ENCODE results near the gene SRSF11. TPM values are rescaled to one million over a fixed set of nuclear protein-coding genes. Genes with fewer than 3 reads are reported as not detected.
A peak's percentile ranks its signal among the peaks of the same experiment; 100 is the strongest.
"Not testable (repeated sequence)": the region's sequence is repeated elsewhere in the genome, so short reads cannot be mapped to it uniquely, and the experiment has no call there.

The SRSF11 gene
- total RNA-seq, 2 donors from 2014 or later: 165 to 218 TPM

DNA sequence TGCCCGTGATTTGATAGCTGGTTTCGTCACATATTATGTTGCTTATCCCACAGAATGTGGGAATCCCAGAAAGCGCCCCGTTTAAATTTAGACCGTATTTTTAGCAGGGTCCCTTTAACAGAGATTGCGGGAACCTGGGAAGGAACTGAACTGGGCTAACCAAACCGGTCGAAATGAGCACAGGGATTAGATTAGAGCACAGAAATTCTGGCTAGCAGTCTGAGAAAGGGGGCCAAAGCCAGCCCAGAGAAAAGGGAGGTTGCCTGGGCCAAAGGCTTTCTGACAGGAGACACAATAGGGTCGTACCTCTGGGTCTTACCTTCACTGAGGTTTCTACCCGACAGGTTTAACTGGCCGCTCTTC, 16.1 kb upstream of the SRSF11 start:
- H3K27ac Mint-ChIP-seq: peak overlapping the region; percentile 97 to 99
- DNase-seq (ENCODE audit: low spot score) (no peak), ATAC-seq (peak in 1 of 2 donors; percentile 63)
- H3K4me1 Mint-ChIP-seq (ENCODE audit: low read depth in 2 of 2): peaks cover 36 to 51% of the 10 kb centered on the region in 2 donors
- H3K4me3 Mint-ChIP-seq: peak overlapping the region; percentile 92
- H3K27me3 Mint-ChIP-seq: no peaks in the 10 kb centered on the region
- no peaks in the 10 kb centered on the region for H3K36me3 Mint-ChIP-seq
- H3K9me3 Mint-ChIP-seq: no peaks in the 10 kb centered on the region

DNA sequence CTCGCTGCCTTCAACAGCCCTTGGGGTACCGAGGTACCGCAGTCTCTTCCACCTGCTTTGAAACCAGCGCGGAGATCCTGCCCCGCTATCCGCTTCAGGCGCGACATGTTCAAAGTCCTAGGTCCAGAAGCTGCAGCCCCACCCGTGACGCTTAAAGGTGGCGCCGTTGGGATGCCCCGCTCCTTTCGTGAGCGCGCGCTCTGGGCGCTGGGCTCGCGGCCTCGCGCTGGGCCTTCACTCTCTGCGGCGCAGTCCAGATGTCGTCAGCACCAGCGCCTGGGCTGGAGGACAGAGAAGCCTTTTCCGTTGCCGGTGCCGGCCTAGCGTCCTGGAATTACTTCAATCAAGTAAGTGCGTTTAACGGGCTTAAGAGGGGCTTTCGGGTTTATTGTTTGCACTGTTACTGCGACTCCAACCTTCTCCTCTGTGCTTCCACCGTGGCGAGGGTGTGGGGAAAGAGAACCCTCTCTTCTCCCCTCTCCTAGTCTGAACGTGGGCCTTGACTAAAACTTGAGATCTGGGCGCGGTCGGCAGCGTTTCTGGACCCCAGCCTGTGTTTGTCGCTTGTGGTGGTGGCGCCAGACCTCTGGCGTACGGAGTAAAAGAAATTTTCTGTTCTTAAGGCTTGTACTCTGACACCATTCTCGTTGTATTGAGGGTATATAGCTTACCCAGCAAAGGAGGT, 15.6 kb upstream of the SRSF11 start, which contains the start of gene LRRC40:
Gene LRRC40 (minus strand): TSS at position 146 of the 685 bp plus-strand sequence. CDS start 39 bp downstream, at position 107.
- Mint-ChIP-seq H3K4me1 (ENCODE audit: low read depth in 2 of 2) (peaks cover 35 to 47% of the 10 kb centered on the region in 2 donors), H3K36me3 (no peaks in the 10 kb centered on the region), H3K9me3 (no peaks in the 10 kb centered on the region), H3K27ac (peak within 1 kb of the TSS; percentile 97 to 99), H3K27me3 (no peaks in the 10 kb centered on the region), H3K4me3 (peak within 1 kb of the TSS; percentile 92)
- peak; percentile 96 for DNase-seq (ENCODE audit: low spot score)
- ATAC-seq: peak; percentile 99 to 100

DNA sequence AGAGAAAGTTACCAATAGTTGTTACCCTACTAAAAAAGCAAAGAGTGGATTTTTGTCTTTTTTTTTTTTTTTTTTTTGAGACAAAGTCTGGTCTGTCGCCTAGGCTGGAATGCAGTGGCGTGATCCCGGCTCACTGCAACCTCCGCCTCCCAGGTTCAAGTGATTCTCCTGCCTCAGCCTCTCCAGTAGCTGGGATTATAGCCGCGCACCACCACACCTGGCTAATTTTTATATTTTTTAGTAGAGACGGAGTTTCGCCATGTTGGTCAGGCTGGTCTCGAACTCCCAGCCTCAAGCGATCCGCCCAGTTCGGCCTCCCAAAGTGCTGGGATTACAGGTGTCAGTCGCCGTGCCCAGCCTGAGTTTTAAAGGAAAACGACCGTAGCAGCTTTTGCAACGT, 14.3 kb upstream of the SRSF11 start:
- Mint-ChIP-seq H3K27ac (peak overlapping the region; percentile 97 to 99), H3K4me3 (peak overlapping the region; percentile 92), H3K4me1 (ENCODE audit: low read depth in 2 of 2) (peaks cover 35 to 45% of the 10 kb centered on the region in 2 donors)
- H3K27me3 Mint-ChIP-seq; H3K36me3 Mint-ChIP-seq; DNase-seq (ENCODE audit: low spot score); H3K9me3 Mint-ChIP-seq; ATAC-seq: not testable (repeated sequence)

GRCh38 chr1:70207492-70207891, 13.7 kb upstream of the SRSF11 start:
- Mint-ChIP-seq H3K4me3 (peak overlapping the region; percentile 92), H3K4me1 (ENCODE audit: low read depth in 2 of 2) (peaks cover 31 to 40% of the 10 kb centered on the region in 2 donors), H3K27me3 (no peaks in the 10 kb centered on the region), H3K36me3 (no peaks in the 10 kb centered on the region), H3K9me3 (no peaks in the 10 kb centered on the region), H3K27ac (peak overlapping the region; percentile 97 to 99)
- DNase-seq (ENCODE audit: low spot score): no peak
- ATAC-seq: no peak

- Mint-ChIP-seq H3K27me3 (no peaks in the 10 kb centered on the region), H3K36me3 (no peaks in the 10 kb centered on the region), H3K27ac (peak overlapping the region; percentile 97 to 99), H3K4me3 (no peak overlapping the region), H3K4me1 (ENCODE audit: low read depth in 2 of 2) (peaks cover 27 to 39% of the 10 kb centered on the region in 2 donors), H3K9me3 (no peaks in the 10 kb centered on the region)
- DNase-seq (ENCODE audit: low spot score) (no peak), ATAC-seq (no peak)
Measured at GRCh38 chr1:70208292-70208691, 12.9 kb upstream of the SRSF11 start.

DNA sequence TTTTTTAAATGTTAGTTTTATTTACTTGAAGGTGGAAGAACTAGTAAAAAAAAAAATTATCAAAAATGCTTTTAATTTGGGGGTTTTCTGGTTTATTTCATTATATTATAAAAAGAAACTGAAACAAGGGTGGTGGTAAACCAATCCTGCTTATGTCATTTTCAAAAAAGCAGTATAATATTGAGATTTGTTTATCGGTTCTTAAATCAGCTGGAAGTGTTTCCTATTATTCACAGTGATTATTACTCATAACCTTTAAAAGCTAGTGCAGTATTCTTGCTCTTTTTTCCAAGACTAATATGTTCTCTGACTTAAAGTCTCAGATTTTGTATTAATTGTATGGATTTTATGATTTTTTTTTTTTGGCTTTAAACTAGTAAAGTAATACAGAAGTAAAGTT, 10.4 kb upstream of the SRSF11 start:
- H3K36me3 Mint-ChIP-seq: no peaks in the 10 kb centered on the region
- H3K4me3 Mint-ChIP-seq: no peak overlapping the region
- no peaks in the 10 kb centered on the region for H3K9me3 Mint-ChIP-seq
- DNase-seq (ENCODE audit: low spot score): no peak
- ATAC-seq: no peak
- H3K27ac Mint-ChIP-seq: no peak overlapping the region
- H3K4me1 Mint-ChIP-seq (ENCODE audit: low read depth in 2 of 2): peaks cover 15 to 24% of the 10 kb centered on the region in 2 donors
- no peaks in the 10 kb centered on the region for H3K27me3 Mint-ChIP-seq

GRCh38 chr1:70211541-70211940, 9.6 kb upstream of the SRSF11 start:
- Mint-ChIP-seq H3K4me1 (ENCODE audit: low read depth in 2 of 2) (peaks cover 15 to 24% of the 10 kb centered on the region in 2 donors), H3K4me3 (no peak overlapping the region), H3K9me3 (no peaks in the 10 kb centered on the region), H3K27ac (no peak overlapping the region), H3K36me3 (no peaks in the 10 kb centered on the region), H3K27me3 (no peaks in the 10 kb centered on the region)
- no peak for ATAC-seq
- DNase-seq (ENCODE audit: low spot score): no peak

GRCh38 chr1:70220015-70220414, 1.2 kb upstream of the SRSF11 start:
- H3K4me1 Mint-ChIP-seq (ENCODE audit: low read depth in 2 of 2): peaks cover 32 to 46% of the 10 kb centered on the region in 2 donors
- ATAC-seq (no peak), DNase-seq (ENCODE audit: low spot score) (no peak)

DNA sequence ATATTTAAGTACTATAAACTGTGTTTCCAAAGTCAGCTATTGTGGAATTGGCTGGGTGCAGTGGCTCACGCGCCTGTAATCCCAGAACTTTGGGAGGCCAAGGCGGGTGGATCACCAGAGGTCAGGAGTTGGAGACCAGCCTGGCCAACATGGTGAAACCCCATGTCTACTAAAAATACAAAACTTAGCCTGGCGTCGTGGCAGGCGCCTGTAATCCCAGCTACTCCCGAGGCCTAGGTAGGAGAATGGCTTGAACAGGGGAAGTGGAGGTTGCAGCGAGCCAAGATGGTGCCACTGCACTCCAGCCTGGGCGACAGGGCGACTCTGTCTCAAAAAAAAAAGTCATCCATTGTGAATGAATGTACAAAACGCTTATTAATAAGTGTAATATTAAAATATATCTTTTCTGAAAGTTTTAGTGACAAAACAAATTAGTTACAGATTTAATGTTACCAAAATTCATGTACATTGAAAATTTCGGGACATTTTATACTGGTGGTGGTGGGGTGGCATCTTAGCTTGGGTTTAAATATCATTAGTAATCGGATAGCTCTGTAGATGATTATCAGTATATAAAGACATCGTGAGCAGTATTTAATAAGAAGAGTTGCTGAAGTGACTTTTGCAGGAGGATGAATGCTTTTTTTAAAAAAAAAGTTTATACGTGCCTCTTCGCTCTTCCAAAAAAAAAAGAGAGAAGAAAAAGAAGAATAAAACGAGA, 503 bp upstream of the SRSF11 start:
- H3K27me3 Mint-ChIP-seq: no peaks in the 10 kb centered on the region

More at GRCh38 chr1:70220015-70220414, 1.2 kb upstream of the SRSF11 start:
- H3K27ac Mint-ChIP-seq: peak overlapping the region; percentile 90 to 97
- H3K9me3 Mint-ChIP-seq: no peaks in the 10 kb centered on the region
- peak overlapping the region; percentile 88 for H3K4me3 Mint-ChIP-seq
- peaks cover 19% of the 10 kb centered on the region for H3K36me3 Mint-ChIP-seq
- no peaks in the 10 kb centered on the region for H3K27me3 Mint-ChIP-seq

DNA sequence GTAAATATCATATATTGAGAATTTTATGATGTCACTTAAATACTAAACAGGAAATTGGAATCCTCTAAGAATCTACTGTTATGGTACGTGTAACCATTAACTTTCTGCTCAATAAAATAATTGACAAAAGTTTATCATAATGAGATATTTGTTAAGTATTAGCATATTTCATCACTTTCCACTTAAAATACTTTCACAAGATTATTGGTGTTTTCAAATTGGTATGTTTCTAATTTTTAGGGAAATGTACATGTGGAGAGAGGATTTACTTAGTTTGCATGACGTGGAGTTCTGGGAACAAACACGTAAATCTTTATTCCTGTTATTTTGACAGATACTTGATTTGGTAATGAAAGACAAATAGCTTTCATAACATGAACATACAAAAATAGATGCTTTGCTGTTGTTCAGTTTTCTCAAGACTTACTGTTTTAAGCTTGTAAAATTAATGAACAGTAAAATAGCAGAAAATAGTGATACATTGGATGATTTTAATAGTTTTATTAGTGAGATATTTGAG, 1.6 kb downstream of the SRSF11 start:
- H3K9me3 Mint-ChIP-seq: no peaks in the 10 kb centered on the region
- H3K36me3 Mint-ChIP-seq: peaks cover 19% of the 10 kb centered on the region

More for the DNA sequence above, 503 bp upstream of the SRSF11 start:
- H3K4me3 Mint-ChIP-seq: peak overlapping the region; percentile 88
- H3K27ac Mint-ChIP-seq: peak overlapping the region; percentile 90 to 97
- DNase-seq (ENCODE audit: low spot score) (no peak), ATAC-seq (no peak)
- H3K36me3 Mint-ChIP-seq: peaks cover 19% of the 10 kb centered on the region
- H3K9me3 Mint-ChIP-seq: no peaks in the 10 kb centered on the region
- peaks cover 32 to 46% of the 10 kb centered on the region in 2 donors for H3K4me1 Mint-ChIP-seq (ENCODE audit: low read depth in 2 of 2)

DNA sequence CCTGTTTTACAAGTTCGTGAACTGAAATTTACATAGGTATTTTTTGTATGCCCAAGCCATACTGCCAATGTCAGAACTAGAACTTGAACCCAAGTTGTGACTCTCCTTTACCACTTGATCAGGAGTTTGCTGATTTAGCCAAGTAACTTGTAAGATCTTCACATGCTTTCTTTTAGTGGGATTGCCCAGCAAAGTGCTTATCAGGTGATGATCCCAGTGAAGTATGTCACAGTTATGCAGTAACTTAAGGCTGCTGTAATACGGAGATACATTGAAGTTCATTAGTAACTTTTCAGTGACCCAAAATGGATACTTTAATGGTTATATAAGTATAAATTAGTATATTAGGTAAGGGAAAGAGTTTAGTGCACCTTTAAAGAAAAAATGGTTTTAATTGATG, 3.8 kb downstream of the SRSF11 start:
- ATAC-seq (no peak), DNase-seq (ENCODE audit: low spot score) (no peak)
- no peak overlapping the region for H3K4me3 Mint-ChIP-seq
- peaks cover 42 to 68% of the 10 kb centered on the region in 2 donors for H3K4me1 Mint-ChIP-seq (ENCODE audit: low read depth in 2 of 2)
- peak overlapping the region in 1 of 2 donors; percentile 90 for H3K27ac Mint-ChIP-seq
- H3K36me3 Mint-ChIP-seq: peaks cover 26% of the 10 kb centered on the region
- H3K9me3 Mint-ChIP-seq: no peaks in the 10 kb centered on the region
- no peaks in the 10 kb centered on the region for H3K27me3 Mint-ChIP-seq

More for the DNA sequence above, 1.6 kb downstream of the SRSF11 start:
- peaks cover 39 to 59% of the 10 kb centered on the region in 2 donors for H3K4me1 Mint-ChIP-seq (ENCODE audit: low read depth in 2 of 2)
- peak overlapping the region; percentile 90 to 97 for H3K27ac Mint-ChIP-seq
- H3K27me3 Mint-ChIP-seq: no peaks in the 10 kb centered on the region
- DNase-seq (ENCODE audit: low spot score): no peak
- ATAC-seq: no peak
- H3K4me3 Mint-ChIP-seq: peak overlapping the region; percentile 88

DNA sequence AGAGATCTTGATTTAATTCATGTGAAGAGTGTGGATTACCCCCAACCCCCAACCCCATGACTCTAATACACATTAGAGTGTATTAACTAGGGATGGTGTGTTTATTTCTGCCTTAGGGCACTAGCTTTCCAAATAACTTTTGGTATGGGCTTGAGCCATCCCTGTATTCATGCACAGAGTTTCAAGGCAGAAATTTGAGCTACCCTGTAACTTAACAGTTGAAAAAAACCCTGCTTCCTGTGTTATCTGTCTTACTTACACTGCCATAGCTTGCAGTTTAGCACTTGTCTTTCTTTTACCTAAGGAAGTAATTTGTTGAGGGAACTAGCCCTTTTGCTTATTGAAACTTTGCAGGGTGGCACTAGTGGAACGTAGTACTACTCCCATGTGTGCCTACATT, 6.3 kb downstream of the SRSF11 start:
- H3K4me3 Mint-ChIP-seq: peak overlapping the region; percentile 32
- ATAC-seq: peak; percentile 53 to 60
- H3K36me3 Mint-ChIP-seq: peaks cover 37% of the 10 kb centered on the region
- H3K9me3 Mint-ChIP-seq: no peaks in the 10 kb centered on the region
- H3K27me3 Mint-ChIP-seq: no peaks in the 10 kb centered on the region
- DNase-seq (ENCODE audit: low spot score): no peak
- peak overlapping the region; percentile 69 to 83 for H3K27ac Mint-ChIP-seq
- peaks cover 37 to 55% of the 10 kb centered on the region in 2 donors for H3K4me1 Mint-ChIP-seq (ENCODE audit: low read depth in 2 of 2)

DNA sequence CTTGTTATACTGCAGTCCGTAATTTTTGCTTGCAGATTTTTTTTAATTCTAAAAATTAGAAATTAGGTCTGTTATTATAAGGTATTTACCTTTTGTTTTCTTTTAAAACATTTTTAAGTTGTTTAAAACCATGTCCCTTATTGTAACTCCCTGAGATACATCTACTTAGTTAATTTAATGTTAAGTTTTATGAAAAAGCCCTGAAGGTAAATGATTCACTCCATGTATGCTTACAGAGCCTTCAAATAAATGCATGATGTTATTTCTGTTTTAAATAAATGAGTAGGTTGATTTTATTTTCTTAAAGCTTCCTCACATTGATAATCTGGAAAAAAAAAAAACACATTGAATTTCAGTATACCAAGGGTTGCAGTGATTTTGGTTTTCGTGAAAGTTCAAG, 7.5 kb downstream of the SRSF11 start:
- Mint-ChIP-seq H3K36me3 (peaks cover 39% of the 10 kb centered on the region), H3K27me3 (no peaks in the 10 kb centered on the region), H3K4me3 (no peak overlapping the region), H3K9me3 (no peaks in the 10 kb centered on the region), H3K27ac (peak overlapping the region; percentile 69 to 83), H3K4me1 (ENCODE audit: low read depth in 2 of 2) (peaks cover 31 to 43% of the 10 kb centered on the region in 2 donors)
- no peak for DNase-seq (ENCODE audit: low spot score)
- ATAC-seq: no peak

- Mint-ChIP-seq H3K27me3 (no peaks in the 10 kb centered on the region), H3K4me1 (ENCODE audit: low read depth in 2 of 2) (peaks cover 25 to 30% of the 10 kb centered on the region in 2 donors), H3K36me3 (peaks cover 35% of the 10 kb centered on the region)
Measured at GRCh38 chr1:70231475-70231874, 10.3 kb downstream of the SRSF11 start.

More at GRCh38 chr1:70231475-70231874, 10.3 kb downstream of the SRSF11 start:
- Mint-ChIP-seq H3K9me3 (no peaks in the 10 kb centered on the region), H3K4me3 (no peak overlapping the region), H3K27ac (no peak overlapping the region)
- ATAC-seq: no peak
- no peak for DNase-seq (ENCODE audit: low spot score)

All from natural killer cell treated with Interleukin-12 subunit alpha and Interleukin-12 subunit beta and Interleukin-15 and Interleukin-18, amount 100 ng/mL, for 72 hours (primary cell).